HG03159 (cell line): ENCODE measurements around the gene MAN1A1.
A peak's percentile ranks its signal among the peaks of the same experiment; 100 is the strongest.
"Not testable (repeated sequence)": the region's sequence is repeated elsewhere in the genome, so short reads cannot be mapped to it uniquely, and the experiment has no call there.

Experiments used
- ATAC-seq: cut with Tn5 transposase; IDR thresholded peaks from one replicate; pipeline ENCODE4 v1.9.1; 2021; ENCODE audit warnings: mild to moderate bottlenecking, moderate library complexity; ENCODE audit not compliant: unreplicated experiment

The MAN1A1 gene

DNA sequence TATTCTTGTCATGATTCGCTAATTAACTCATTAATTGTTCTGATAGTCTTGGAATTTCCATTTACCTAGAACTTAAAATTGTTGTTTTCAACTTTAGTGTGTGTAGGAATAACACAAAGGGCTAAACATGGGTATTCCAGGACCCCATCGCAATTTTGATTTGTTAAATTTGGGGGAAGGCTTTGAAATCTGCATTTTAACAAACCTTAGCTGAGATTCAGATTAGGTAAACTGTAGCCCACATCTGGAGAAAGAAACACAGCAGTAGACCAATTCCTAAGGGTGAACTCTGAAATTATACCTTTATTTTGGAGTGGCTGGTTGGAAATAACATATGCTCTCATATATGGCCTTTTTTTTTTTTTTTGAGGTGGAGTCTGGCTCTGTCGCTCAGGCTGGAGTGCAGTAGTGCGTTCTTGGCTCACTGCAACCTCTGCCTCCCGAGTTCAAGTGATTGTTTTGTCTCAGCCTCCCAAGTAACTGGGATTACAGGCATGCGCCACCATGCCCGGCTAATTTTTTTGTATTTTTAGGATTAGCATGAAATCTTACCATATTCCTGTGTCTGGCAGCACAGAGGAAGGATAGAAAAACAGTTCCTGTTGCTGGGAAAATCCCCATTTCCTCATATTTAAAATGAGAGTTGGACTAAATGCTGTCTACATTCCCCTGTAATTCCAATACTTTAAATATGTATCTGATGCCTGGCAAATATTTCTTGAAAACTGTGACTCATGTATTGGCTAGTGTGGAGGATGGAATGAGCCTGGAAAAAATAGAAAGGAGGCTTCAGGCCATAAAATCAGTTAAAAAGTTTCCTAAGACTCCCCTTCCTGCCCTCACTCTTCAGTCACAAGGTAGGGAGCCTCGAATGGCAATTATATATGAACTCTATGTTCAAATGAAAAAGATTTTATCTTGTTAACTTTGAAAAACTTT lies 174.4 kb downstream of the MAN1A1 start:
- ATAC-seq: no peak

GRCh38 chr6:119174085-119174445 lies 175.5 kb downstream of the MAN1A1 start:
- no peak for ATAC-seq

- no peak for ATAC-seq
These were observed 176.1 kb downstream of the MAN1A1 start for GRCh38 chr6:119173249-119174084.

DNA sequence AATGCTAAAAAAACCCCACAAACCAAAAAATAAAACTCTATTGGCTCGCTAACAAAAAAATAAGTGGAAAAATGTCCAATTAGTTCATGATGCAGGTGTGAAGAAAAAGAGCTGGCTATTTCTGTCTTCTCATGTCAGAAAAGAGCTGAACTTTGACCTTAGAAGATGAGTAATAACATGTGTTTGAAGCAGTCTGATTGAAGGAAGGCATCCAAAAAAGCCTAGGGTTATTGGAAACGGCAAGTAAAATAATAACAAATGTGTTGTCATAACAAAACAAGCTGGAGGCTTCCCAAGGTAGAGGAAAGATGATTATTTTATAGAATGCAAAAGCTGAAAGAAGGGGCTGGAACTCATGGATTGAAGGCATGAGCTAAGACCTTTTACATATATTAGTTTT lies 176.7 kb downstream of the MAN1A1 start:
- ATAC-seq: no peak

DNA sequence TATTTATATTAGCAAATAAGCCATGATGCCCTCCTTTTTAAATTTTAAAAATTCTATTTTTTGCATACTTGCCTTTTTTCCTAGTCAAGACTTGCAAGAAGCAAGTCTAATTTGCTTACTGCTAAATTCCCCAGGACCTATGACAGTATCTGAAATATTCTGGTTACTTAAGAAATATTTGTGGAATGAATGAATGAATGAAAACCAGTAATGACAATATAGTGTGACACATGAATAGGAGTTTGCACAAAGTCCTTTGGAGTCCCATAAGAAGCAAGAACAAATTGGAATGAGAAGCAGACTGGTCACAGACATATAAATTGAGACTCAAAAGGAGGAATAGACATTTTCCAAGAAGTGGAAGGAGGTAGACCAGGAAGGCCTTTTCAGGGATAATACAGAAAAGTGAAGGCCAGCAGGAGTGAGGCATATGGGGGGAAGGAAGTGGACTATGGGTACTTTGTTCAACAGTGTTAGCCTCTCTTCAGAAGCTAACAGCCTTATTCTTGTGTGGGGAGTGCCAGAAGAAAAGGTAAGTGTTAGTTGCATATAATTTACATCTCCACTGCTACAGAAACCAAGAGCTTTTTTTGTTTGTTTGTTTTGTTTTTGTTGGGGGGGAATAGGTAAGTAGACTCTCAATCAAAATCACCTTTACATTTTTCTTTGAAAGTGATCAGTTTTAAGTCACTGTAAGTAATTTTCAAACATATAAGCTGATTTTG lies 177.5 kb downstream of the MAN1A1 start:
- ATAC-seq: no peak

GRCh38 chr6:119171088-119171841 lies 178.3 kb downstream of the MAN1A1 start:
- no peak for ATAC-seq

DNA sequence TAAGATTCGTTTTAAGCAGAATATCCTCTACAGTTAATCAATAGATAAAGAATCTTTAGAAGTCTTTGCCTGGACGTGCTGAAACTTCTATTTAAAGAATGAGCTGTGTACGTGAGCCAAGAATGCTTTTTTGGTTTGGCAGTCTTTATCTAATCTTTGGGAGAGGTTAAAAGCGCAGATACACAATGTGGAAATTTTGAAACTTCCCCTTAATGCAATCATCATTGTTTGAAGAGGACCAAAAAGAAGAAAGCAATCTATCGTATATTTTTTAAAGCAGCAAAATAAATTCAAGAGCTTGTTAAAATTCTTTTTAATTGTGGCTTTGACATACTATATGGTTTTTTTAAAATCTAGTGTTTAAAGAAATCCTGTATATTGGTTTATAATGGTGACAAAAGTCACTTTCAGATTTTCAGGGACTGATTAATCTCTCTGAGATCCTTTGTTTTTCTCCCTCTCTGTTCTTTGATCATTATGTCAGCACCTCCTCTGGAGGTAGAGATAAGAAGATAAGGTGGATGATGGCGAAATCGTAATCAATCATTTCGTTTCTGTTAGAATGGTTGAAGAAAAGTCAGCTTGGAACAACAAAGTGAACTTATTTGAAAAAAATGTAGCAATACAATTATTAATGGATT lies 179.0 kb downstream of the MAN1A1 start:
- no peak for ATAC-seq

GRCh38 chr6:119170103-119170446 lies 179.5 kb downstream of the MAN1A1 start:
- no peak for ATAC-seq

GRCh38 chr6:119169355-119169754 lies 180.2 kb downstream of the MAN1A1 start:
- not testable (repeated sequence) for ATAC-seq

GRCh38 chr6:119166024-119166784 lies 183.4 kb downstream of the MAN1A1 start:
- no peak for ATAC-seq

DNA sequence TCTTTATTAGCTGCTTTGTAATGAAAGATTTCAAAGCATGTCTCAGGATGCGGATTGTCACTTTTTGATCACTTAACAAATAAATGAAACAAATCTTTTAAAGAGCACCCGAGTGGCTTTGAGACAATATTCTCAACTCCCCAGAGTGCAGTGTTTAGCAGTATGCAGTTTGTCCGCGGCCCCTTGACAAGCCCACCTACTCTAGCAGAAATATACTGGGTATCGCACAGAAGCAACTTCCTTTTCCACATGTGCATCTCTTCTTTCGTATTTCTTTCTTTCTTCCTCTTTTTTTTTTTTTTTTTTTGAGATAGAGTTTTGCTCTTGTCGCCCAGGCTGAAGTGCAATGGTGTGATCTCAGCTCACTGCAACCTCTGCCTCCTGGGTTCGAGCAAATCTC lies 186.6 kb downstream of the MAN1A1 start:
- ATAC-seq: peak; percentile 39

DNA sequence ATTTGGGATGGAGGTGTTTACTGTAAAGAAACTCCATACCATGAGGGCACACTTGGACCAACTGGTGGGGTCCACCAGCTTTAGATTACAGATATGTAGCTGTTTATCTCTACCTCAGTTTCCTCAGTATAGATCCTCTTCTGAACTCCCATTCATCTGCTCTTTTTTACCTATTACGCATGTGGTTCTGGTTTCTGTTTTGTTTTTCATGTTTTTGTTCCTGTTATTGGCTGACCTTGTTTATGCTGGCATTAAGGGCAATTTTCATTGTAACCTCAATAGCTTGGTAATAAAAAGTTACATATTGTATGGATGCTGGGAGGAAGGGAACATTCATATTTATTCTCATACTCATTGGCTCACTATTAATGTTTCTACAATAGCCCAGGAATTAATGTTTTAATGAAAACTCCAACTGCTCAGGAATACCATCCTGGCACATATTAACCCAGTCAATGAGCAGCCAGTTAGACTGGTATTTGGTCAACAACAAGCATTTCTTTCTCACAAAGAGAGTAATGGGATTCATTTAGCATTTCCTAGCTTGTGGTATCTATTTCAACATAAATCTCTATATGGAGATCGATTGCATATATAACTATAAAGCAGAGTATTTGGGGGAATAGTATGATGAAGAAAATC lies 187.3 kb downstream of the MAN1A1 start:
- peak; percentile 61 for ATAC-seq

- ATAC-seq: no peak
These were observed 188.1 kb downstream of the MAN1A1 start for GRCh38 chr6:119161438-119161837.

DNA sequence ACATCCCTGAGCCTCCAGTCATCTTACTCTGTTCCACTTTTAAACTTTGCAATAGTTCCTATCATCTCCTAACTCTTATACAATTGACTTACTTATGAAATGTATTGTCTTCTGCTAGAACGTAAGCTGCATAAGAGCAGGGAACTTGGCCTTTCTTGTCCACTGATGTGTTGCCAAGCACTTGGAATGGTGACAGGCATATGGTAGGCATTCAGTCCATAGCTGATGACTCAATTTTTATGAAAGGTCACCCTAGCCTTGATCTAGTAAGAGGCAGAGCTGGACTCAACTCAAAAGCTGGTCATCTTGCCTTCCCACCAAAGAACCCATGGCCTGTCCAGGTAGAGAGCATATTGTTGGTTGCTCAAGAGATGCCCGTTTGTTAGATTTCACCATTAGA lies 188.7 kb downstream of the MAN1A1 start:
- no peak for ATAC-seq

GRCh38 chr6:119158057-119158848 lies 191.3 kb downstream of the MAN1A1 start:
- ATAC-seq: no peak

DNA sequence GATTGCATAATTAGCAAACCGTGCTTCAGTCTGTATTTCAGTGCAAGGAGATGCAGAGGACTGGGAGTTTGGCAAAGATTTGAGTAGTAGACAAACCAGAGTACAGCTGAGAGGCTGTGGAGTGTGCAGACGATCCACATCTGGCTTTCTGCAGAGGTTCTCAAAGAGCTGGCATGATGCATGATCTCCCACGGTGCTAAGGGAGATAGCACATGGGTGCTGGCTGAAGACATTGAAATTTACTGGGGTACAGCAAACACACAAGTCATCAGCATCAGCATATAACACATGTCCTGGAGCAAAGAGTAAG lies 192.1 kb downstream of the MAN1A1 start:
- no peak for ATAC-seq

- ATAC-seq: no peak
These were observed 192.6 kb downstream of the MAN1A1 start for GRCh38 chr6:119156757-119157505.

GRCh38 chr6:119156082-119156481 lies 193.5 kb downstream of the MAN1A1 start:
- not testable (repeated sequence) for ATAC-seq
